HG03280 (cell line): Measurements from ENCODE around the gene TMEM191C.
"Not testable (repeated sequence)": the region's sequence is repeated elsewhere in the genome, so short reads cannot be mapped to it uniquely, and the experiment has no call there.

Experiments used
- ATAC-seq: cut with Tn5 transposase; IDR thresholded peaks from one replicate; pipeline ENCODE4 v1.9.1; 2021; ENCODE audit warnings: mild to moderate bottlenecking, moderate library complexity; ENCODE audit not compliant: unreplicated experiment

The TMEM191C gene

DNA sequence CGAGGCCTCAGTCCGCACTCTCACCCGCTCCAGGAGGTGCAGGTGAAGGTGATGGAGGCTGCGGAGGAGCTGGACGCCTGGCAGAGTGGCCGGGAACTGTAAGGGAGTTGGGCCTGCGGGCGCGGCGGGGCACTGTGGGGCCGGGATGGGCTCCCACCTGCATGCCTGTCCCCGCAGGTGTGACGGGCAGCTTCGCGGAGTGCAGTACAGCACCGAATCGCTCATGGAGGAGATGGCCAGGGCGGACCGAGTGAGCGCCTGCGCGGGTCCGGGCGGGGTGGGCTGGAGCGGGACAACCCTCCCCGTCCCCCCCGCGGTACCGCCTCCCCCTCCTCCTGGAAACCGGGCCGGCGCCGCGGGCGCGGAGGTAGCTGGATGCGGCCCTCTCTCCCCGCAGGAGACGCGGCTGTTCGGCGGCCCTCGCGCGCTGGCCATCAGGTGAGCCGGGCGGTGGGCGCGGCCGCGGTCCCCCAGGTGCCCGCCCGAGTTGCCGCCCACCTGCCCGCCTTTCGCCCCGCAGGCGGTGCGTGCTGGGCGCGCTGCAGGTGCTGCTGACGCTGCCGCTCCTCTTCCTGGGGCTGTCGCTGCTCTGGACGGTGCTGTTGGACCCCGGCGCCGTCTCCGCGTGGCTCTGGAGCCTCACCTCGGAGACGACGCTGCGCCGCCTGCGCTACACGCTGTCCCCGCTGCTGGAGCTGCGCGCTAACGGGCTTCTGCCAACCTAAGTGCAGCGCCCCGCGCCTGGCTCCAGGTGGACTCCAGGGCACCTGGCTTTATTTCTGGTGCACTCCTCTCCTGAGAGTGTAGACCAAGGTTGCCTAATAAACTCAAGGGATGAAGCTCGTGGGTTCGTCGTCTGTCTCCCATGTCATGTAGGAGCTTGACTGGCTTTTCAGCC is 2.2 kb downstream of the TMEM191C start:
- ATAC-seq, result not testable (repeated sequence)

DNA sequence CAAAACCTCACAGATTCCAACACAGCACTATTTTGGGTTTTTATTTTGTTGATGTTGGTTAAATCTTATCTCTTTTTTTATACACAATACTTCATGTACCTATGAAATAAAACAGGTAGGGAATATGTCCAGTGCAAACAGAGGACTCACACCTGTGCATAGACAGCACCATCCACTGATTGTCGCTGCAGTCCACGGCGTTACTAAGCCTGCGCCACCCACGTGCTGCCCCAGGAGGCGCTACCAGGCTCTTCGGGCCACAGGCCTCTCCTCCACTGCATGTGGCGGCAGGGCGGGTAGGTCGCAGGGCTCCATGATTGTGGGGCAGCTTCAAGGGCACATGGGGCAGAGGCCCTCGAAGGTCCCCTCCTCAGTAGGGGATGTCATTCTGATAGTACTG is 5.8 kb downstream of the TMEM191C start:
- ATAC-seq, result not testable (repeated sequence)

DNA sequence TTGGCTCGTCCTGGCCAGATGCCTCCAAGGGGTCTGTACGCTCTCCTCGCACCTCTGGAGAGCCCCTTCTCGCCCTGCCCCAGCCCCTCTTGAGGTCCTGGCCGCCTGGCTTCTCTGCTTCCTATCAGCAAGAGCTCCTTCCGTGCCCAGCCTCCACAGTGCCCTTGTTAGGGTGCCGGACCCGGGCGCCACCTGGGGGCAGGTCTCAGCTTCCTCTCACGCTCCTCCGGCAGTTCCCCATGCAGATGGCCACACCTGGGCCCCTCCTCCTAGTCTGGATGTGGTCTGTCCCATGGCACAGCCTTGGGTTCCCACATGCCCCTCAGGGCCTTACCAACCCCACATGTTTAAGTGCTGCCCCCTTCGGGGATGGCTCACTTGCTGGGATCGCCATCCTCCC is 6.5 kb downstream of the TMEM191C start:
- ATAC-seq, result not testable (repeated sequence)

DNA sequence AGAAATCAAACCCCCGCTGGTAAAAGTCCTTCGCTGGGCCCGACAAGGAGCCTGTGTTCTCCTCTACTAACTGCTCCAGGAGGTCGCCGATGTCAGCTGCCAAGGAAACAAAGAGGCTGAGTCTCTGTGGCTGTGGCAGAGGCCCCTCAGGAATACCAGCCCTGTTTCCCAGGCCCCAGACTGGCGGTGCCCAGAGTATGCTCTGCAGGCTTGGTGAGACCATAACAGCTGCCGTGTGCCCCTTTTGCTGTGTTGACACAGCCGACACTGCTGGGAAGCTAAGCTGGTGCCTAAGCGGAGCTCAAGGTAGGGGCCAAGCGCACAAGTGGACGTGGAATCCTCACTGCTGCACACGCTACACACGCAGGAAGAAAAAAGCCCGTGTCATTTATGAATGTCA is 16.9 kb downstream of the TMEM191C start:
- not testable (repeated sequence) for ATAC-seq

- not testable (repeated sequence) for ATAC-seq
Observed at GRCh38 chr22:21487723-21488122, 20.5 kb downstream of the TMEM191C start.

DNA sequence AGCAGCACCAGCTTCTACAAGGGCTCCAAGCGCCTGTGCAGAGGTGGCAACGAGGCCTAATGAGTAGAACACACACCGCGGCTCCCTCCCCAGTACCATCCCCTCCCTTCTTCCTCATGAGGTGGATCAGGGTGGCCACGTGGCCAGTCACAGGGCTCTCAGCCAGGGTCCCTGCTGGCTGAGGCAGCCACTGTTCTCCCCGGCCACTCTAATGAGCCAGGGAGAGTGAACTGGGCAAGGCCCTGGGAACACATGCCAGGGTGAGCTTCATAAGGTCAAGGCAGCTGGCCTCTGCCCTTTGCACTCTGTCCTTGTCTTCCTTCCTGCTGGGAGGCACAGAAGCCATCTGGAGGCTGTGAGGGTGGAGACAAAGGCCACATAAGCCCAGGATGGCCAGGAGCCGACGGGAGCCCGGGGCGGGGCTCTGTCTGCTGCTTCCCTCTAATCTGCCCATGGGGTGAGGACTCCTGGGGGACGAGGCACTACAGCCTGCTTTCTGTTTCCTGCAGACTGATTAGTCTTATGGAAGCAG is 22.0 kb downstream of the TMEM191C start:
- ATAC-seq, result not testable (repeated sequence)

DNA sequence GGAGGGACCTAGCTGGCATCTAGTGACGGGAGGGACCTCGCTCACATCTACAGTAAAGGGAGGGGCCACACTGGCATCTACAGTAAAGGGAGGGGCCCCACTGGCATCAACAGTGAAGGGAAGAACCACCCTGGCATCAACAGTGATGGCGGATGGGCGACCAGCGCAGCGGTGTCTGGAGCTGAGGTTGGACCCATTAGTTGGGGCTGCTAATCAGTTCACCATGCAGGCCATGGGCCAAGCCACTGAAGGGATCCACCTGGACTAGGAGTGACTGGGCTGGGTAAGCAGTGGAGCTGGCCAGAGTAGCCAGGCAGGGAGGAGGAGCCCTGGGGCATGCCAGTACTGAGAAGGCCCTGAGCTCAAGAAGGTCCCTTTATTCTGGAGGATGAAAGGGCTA is 23.4 kb downstream of the TMEM191C start:
- not testable (repeated sequence) for ATAC-seq

GRCh38 chr22:21492271-21492670 is 25.1 kb downstream of the TMEM191C start:
- not testable (repeated sequence) for ATAC-seq

GRCh38 chr22:21493789-21494782 is 26.9 kb downstream of the TMEM191C start:
- ATAC-seq, result not testable (repeated sequence)

DNA sequence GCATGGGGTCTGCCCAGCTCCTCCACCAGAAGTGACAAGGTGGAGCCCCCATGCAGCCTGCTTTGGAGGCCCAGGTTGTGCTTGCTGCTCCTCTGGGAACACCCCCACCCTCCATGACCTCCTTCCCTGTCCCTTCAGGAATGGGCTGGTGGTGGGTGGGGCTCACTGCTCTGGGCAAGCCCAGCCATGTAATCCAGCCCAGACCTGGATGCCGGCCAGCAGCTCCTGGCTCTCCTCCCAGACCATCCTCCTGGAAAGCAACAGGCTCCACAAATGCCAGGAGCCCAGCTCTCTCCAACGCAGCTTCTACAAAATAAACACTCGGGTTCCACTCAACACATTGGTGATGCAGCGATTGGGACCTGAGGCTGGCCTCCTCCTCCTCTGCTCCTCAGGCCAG is 30.8 kb downstream of the TMEM191C start:
- not testable (repeated sequence) for ATAC-seq

DNA sequence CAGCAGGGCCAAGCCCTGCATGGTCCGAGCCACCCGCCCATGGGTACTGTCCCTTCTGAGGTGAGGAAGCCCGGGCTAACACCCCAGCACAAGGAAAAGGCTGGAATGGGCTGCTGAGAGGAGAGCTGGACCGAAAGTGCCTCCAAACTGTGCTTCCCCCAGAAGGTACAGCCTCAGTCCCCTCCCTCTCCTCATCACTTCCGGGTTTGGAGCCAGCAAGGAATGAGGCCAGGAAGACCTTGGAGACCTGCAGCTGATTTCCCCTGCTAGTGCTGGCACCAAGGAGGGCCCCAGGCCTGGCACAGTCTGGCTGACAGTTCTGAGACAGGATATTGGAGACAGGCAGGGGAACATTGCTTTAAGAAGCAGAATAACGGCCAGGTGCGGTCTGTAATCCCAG is 31.3 kb downstream of the TMEM191C start:
- not testable (repeated sequence) for ATAC-seq

DNA sequence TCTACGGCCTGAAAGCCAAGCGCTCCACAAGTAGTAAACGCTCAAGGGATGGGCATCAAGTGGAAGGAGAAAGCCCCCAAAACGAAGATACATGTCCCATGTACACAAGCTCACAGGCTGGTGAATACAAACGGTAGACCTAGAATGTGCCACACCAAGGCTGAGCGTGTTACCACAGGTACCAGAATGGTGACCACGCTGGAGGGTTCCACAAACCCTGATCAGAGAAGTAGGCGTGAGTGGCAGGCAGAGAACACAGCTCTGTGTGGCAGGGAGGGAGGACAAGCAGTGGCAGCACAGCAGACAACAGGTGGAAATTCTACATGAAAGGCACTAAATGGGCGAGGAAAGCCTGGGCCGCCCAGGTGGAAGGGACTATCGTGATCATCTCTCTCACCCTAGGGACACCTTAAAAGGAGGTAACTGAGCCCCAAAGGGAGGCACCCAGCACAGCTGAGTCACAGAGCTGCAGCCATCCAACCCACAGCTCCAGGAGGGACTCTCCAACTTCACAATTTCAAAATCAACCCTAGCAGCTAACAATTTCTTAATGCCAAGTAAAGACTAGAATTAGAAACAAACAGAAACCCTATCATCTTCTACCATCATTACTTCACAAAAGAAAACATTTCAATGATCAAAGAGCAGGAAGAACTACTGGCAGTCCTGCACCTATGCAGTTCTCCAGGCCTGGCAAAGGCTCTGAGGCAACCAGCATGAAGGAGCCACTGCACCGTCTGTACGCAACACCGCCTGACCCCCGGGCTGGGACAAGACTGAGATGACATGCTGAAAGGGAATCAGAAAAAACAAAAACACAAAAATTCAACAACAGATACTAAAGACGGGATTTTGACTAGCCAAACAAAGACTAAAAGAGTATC is 32.7 kb downstream of the TMEM191C start:
- not testable (repeated sequence) for ATAC-seq

GRCh38 chr22:21510397-21510796 is 43.2 kb downstream of the TMEM191C start:
- ATAC-seq, result not testable (repeated sequence)

GRCh38 chr22:21512022-21512421 is 44.8 kb downstream of the TMEM191C start:
- ATAC-seq, result not testable (repeated sequence)

DNA sequence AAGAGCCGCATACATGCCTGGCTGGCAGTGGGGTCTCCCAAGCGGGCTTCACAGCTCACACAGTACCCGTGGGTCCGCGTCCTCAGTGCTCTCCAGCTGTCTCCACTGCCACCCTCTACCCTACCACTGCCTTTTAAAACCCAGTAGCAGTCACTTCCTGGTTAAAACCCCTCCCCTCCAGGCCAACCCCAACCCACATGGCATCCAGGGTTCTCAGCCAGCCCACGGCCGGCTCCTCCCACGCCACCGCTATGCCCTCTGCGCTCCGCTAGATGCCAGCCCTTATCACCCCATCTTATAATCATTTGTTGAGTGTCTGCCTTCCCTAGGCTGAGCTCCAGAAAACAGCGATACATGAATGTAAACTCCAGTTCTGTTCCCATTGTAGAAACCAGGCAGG is 46.9 kb downstream of the TMEM191C start:
- ATAC-seq, result not testable (repeated sequence)

GRCh38 chr22:21515234-21515633 is 48.0 kb downstream of the TMEM191C start:
- not testable (repeated sequence) for ATAC-seq

DNA sequence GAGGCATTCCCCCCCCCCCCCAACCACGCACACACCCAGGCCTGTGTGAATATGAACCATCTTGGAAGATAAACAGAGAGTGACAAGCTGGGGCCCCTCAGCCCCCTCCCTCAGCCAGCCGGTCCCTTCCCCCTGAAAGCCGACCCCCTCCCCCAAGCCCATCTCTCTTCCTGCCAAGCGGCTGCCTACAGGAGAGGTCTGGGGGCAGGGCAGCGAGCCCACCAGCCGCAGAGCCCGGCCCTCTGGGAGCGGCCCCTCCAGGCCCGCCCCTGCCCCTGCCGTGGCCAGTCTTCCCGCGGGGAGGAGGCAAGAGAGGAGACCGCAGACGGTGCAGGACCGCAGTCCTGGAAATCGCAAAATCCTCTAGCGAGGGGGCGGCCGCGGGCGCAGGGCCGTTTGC is 49.3 kb downstream of the TMEM191C start:
- not testable (repeated sequence) for ATAC-seq

DNA sequence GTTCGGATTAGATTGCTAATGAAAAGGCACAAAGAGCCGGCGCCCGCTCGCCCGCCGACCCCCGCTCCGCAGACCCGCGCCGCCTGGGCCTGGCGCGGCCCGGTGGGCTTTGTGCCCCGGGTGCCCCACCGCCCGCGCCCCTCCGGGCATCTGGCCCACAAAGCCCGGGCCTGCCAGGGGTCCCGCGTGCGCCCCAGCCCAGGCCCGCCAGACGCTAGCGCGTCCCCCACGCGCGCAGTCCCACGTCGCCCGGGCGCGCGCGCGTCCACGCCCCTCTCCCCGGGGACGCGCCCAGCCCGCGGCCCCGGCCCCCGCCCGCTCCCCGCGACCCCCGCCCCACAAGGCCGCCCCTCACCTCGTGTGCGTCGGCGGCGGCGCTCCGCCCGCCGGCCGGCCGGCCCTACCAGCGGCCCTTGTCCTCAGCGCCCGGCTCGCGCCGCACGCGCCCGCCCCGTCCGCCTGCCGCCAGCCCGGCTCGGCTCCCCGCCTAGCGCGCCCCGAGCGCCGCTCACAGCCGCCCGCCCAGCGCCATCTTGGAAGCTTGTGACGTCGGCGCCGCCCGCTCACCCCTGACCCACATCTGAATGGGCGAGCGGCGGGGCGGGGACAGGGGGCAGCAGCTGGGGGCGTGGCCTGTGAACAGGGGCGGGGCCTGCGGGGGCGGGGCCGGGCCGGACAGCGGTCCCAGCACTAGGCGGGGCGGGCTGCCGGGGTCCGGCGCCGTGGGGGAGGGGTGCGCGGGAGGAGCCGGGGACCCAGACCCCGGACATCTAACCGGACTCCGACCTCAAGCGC is 50.0 kb downstream of the TMEM191C start:
- ATAC-seq, result peak; percentile 91
